Measurements from ENCODE around the gene ABHD8.

The ABHD8 gene

GRCh38 chr19:17260842-17261325 is 42.3 kb downstream of the ABHD8 start:
- H3K4me3 ChIP-seq (ENCODE audit: low read length), result no peak overlapping the region
- TF ChIP-seq, protein P1, sequence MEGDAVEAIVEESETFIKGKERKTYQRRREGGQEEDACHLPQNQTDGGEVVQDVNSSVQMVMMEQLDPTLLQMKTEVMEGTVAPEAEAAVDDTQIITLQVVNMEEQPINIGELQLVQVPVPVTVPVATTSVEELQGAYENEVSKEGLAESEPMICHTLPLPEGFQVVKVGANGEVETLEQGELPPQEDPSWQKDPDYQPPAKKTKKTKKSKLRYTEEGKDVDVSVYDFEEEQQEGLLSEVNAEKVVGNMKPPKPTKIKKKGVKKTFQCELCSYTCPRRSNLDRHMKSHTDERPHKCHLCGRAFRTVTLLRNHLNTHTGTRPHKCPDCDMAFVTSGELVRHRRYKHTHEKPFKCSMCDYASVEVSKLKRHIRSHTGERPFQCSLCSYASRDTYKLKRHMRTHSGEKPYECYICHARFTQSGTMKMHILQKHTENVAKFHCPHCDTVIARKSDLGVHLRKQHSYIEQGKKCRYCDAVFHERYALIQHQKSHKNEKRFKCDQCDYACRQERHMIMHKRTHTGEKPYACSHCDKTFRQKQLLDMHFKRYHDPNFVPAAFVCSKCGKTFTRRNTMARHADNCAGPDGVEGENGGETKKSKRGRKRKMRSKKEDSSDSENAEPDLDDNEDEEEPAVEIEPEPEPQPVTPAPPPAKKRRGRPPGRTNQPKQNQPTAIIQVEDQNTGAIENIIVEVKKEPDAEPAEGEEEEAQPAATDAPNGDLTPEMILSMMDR (conservative IDR thresholded peaks at IDR 0.05; ENCODE audit: low read length), result peak; percentile 90
- peak; percentile 68 for DNase-seq (ENCODE audit: low read depth)

DNA sequence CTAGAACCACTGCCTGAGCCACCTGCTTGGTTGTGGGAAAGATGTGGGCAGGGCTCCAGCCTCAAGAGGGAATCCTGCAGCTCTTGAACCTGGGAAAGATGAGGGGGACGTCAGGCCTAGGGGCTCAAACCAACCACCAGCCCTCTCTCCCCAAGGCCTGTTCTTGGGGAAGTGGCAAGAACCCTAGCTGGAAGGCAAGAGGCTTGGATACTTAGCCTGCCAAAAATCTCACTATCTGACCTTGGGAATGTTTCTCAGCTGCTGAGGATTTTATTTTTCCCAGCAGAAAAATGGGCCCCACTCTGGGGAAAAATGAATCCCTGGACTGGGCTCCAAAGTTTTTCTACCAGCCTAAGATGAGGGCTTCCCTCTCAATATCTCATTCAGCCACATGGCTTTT is 43.3 kb downstream of the ABHD8 start:
- DNase-seq (ENCODE audit: low read depth), result no peak
- no peak overlapping the region for H3K4me3 ChIP-seq (ENCODE audit: low read length)
- TF ChIP-seq, protein P1 (conservative IDR thresholded peaks at IDR 0.05; ENCODE audit: low read length), result no peak

GRCh38 chr19:17259118-17259780 is 44.0 kb downstream of the ABHD8 start:
- H3K4me3 ChIP-seq (ENCODE audit: low read length), result no peak overlapping the region
- TF ChIP-seq, protein P1 (conservative IDR thresholded peaks at IDR 0.05; ENCODE audit: low read length), result no peak
- DNase-seq (ENCODE audit: low read depth), result no peak

- H3K4me3 ChIP-seq (ENCODE audit: low read length), result no peak overlapping the region
- TF ChIP-seq, protein P1 (conservative IDR thresholded peaks at IDR 0.05; ENCODE audit: low read length), result no peak
- DNase-seq (ENCODE audit: low read depth), result no peak
Measured at GRCh38 chr19:17256130-17256529, 47.1 kb downstream of the ABHD8 start.

DNA sequence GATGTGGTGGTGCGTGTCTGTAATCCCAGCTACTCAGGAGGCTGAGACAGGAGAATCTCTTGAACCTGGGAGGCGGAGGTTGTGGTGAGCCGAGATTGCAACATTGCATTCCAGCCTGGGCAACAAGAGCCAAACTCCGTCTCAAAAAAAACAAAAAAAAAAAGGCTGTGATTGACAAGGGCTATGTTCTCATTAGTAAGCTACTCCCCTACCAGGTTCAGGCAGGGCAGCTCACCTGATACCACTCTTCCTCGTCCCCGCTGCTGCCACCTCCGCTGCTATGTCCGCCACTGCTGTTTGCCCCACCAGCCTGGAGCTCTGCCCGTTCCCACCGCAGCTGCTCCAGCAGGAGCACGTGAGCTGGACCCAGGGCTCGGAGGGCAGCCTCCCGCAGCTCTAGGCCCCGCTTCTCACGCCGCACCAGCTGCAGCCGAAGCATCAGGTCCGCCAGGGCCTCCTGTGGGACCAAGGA is 48.0 kb downstream of the ABHD8 start:
- TF ChIP-seq, protein P1 (conservative IDR thresholded peaks at IDR 0.05; ENCODE audit: low read length), result no peak
- no peak for DNase-seq (ENCODE audit: low read depth)
- no peak overlapping the region for H3K4me3 ChIP-seq (ENCODE audit: low read length)

- TF ChIP-seq, protein P1 (conservative IDR thresholded peaks at IDR 0.05; ENCODE audit: low read length), result no peak
- H3K4me3 ChIP-seq (ENCODE audit: low read length), result no peak overlapping the region
Measured at GRCh38 chr19:17254636-17255035, 48.6 kb downstream of the ABHD8 start.

GRCh38 chr19:17249887-17250548 is 53.2 kb downstream of the ABHD8 start:
- TF ChIP-seq, protein P1 (conservative IDR thresholded peaks at IDR 0.05; ENCODE audit: low read length), result no peak
- no peak for DNase-seq (ENCODE audit: low read depth)
- no peak overlapping the region for H3K4me3 ChIP-seq (ENCODE audit: low read length)

More at GRCh38 chr19:17254636-17255035, 48.6 kb downstream of the ABHD8 start:
- no peak for DNase-seq (ENCODE audit: low read depth)
